NCI-H748 (cell line): ENCODE measurements around the gene HHIPL1.

Experiments
- DNase-seq: peaks from one replicate; lab custom pipeline; 2025; ENCODE audit not compliant: unreplicated experiment; lab: John Stamatoyannopoulos, UW

Gene HHIPL1

GRCh38 chr14:99673305-99674063 is 28.6 kb downstream of the HHIPL1 start:
- DNase-seq, result no peak

GRCh38 chr14:99674064-99674650 is 29.2 kb downstream of the HHIPL1 start:
- DNase-seq, result no peak

- DNase-seq, result no peak
Observed at GRCh38 chr14:99674776-99675381, 29.9 kb downstream of the HHIPL1 start.

GRCh38 chr14:99675382-99675835 is 30.5 kb downstream of the HHIPL1 start:
- DNase-seq, result no peak

- no peak for DNase-seq
Observed at GRCh38 chr14:99675951-99676350, 31.0 kb downstream of the HHIPL1 start.

- DNase-seq, result no peak
Observed at GRCh38 chr14:99676657-99677056, 31.7 kb downstream of the HHIPL1 start.

GRCh38 chr14:99677231-99678140 is 32.6 kb downstream of the HHIPL1 start:
- no peak for DNase-seq

GRCh38 chr14:99678198-99678597 is 33.3 kb downstream of the HHIPL1 start:
- DNase-seq, result no peak

- DNase-seq, result no peak
Observed at GRCh38 chr14:99679111-99679510, 34.2 kb downstream of the HHIPL1 start.

- DNase-seq, result no peak
Observed at GRCh38 chr14:99679543-99679942, 34.6 kb downstream of the HHIPL1 start.

- no peak for DNase-seq
Observed at GRCh38 chr14:99679996-99680395, 35.1 kb downstream of the HHIPL1 start.

GRCh38 chr14:99681101-99681831 is 36.3 kb downstream of the HHIPL1 start:
- no peak for DNase-seq

- peak; percentile 81 for DNase-seq
Observed at GRCh38 chr14:99681832-99682148, 36.9 kb downstream of the HHIPL1 start.

GRCh38 chr14:99682809-99683618 is 38.1 kb downstream of the HHIPL1 start:
- peak; percentile 90 for DNase-seq

GRCh38 chr14:99683619-99684409 is 38.9 kb downstream of the HHIPL1 start, which contains the start of gene CYP46A1:
Gene CYP46A1, plus strand, starts transcription at chr14:99684298. Its CDS starts 120 bp downstream, at chr14:99684418.
- peak; percentile 99 for DNase-seq

- DNase-seq, result no peak
Observed at GRCh38 chr14:99684410-99684934, 39.5 kb downstream of the HHIPL1 start.

- DNase-seq, result no peak
Observed at GRCh38 chr14:99685151-99685591, 40.2 kb downstream of the HHIPL1 start.

- DNase-seq, result no peak
Observed at GRCh38 chr14:99685596-99685995, 40.7 kb downstream of the HHIPL1 start.
